Body of pancreas (tissue), 4 donors: ENCODE results near the gene IFFO2.

Source experiments
- POLR2A ChIP-seq, 3 donors: fragments of 450-650 bp; IDR thresholded peaks; one replicate each; pipeline ENCODE4 v1.6.1; 2016; ENCODE audit warnings: antibody characterized with exemption in 3 of 3, mild to moderate bottlenecking in 2 of 3
- TF ChIP-seq, protein P1 (sequence below), 7 experiments: fragments of 450-650 bp in 4 of 7; fragments of 200-600 bp in 3 of 7; sonication (generic) in 3 of 7; IDR thresholded peaks; one replicate each; pipeline ENCODE4 v1.5.1; 2016 to 2019; ENCODE audit warnings: antibody characterized with exemption in 7 of 7

DNA sequence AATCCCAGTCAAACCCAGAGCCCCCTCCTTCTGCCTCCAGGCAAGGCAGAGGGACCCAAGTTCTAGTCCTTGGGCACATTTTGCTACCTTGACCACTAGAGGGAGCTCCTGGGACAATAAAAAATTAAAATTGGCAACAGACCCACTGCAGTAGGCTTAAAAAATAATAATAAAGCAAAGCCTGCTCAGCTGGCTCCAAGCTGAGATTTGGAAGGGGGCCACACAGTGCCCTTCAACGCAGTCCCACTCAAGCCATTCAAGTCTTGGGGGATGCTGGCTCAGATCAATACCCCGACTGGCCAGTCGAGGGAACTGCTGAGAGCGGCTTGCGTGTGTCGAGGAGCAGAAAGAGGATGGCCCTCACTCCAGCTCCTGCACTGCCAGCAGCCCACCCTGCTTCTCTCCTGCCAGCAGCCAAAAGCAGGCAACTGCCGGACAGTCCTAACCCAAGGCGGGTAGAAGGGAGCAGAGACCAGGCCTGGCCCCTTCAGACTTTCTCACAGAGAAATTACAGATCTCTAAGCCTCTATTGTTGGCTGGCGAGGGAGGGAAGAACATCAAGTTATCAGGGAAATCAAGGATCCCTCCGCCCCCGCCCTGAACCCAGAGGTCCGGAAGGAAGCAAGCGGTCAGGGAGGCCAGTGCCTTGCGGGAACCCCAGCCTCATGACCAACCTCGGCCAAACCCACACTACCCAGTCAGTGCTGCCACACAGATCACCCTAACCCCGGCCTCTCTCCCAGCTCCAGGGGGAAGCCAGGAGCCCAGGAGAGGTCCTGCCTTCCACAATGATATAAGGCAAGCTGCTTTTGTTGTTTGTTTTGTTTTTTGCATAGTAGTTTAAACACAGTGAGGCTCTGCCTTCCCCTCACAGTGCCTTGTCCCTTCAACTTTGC, 49.2 kb downstream of the IFFO2 start:
- TF ChIP-seq, protein P1, sequence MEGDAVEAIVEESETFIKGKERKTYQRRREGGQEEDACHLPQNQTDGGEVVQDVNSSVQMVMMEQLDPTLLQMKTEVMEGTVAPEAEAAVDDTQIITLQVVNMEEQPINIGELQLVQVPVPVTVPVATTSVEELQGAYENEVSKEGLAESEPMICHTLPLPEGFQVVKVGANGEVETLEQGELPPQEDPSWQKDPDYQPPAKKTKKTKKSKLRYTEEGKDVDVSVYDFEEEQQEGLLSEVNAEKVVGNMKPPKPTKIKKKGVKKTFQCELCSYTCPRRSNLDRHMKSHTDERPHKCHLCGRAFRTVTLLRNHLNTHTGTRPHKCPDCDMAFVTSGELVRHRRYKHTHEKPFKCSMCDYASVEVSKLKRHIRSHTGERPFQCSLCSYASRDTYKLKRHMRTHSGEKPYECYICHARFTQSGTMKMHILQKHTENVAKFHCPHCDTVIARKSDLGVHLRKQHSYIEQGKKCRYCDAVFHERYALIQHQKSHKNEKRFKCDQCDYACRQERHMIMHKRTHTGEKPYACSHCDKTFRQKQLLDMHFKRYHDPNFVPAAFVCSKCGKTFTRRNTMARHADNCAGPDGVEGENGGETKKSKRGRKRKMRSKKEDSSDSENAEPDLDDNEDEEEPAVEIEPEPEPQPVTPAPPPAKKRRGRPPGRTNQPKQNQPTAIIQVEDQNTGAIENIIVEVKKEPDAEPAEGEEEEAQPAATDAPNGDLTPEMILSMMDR (IDR thresholded peaks at IDR 0.05): peak; percentile 59 to 88 (median 82)
- TF ChIP-seq POLR2A (IDR thresholded peaks at IDR 0.05): no peak
